IMR-90 (cell line): Measurements from ENCODE around the gene DHRS3. TPM values are rescaled to one million over a fixed set of nuclear protein-coding genes. Genes with fewer than 3 reads are reported as not detected.

Source experiments
- ATAC-seq: fragments of 200-7000 bp; cut with Tn5 transposase; 2 replicates; pipeline ENCODE4 v1.9.1; 2020; ENCODE audit warnings: low read depth, mild to moderate bottlenecking, moderate library complexity
- BruUV-seq: library from RNA; stranded (reverse); fragments of 400-500 nt; replicated peaks from 2 replicates; lab custom pipeline; 2021; lab: Mats Ljungman, UMichigan
- CTCF ChIA-PET: fragments of 300-600 bp; formaldehyde crosslinking; extraction: SDS; loops from one replicate; lab custom pipeline; 2021; ENCODE audit warnings: antibody characterized with exemption; lab: Yijun Ruan, JAX
- POLR2A ChIA-PET: fragments of 300-600 bp; sonication (Branson Sonifier 250); formaldehyde crosslinking; loops from one replicate; lab custom pipeline; 2022; ENCODE audit warnings: antibody characterized with exemption; ENCODE audit not compliant: unreplicated experiment; lab: Charles Lee
- DNase-seq: peaks from one replicate; pipeline ENCODE4 v3.0.0; 2013
- H2AFZ ChIP-seq: replicated peaks from 2 replicates; pipeline ENCODE3; 2013; ENCODE audit warnings: low read length, mild to moderate bottlenecking; ENCODE audit not compliant: poor library complexity
- H2AK5ac ChIP-seq: 2 replicates; pipeline ENCODE4 v1.6.1; 2013; ENCODE audit warnings: low read depth, low read length, inconsistent platforms
- H2AK9ac ChIP-seq: replicated peaks from 2 replicates; pipeline ENCODE3; 2013; ENCODE audit warnings: mild to moderate bottlenecking, low read depth, low read length, moderate library complexity; ENCODE audit not compliant: poor library complexity
- H2BK120ac ChIP-seq: 2 replicates; pipeline ENCODE4 v1.6.1; 2013; ENCODE audit warnings: low read depth, low read length, inconsistent platforms
- H2BK15ac ChIP-seq: 3 replicates; pipeline ENCODE4 v1.6.1; 2013; ENCODE audit warnings: low read depth, low read length, inconsistent platforms
- H2BK20ac ChIP-seq: 2 replicates; pipeline ENCODE4 v1.6.1; 2013; ENCODE audit warnings: low read depth, mild to moderate bottlenecking, inconsistent platforms, low read length, moderate library complexity
- H2BK5ac ChIP-seq: 2 replicates; pipeline ENCODE4 v1.6.1; 2013; ENCODE audit warnings: mild to moderate bottlenecking, low read depth, low read length, inconsistent platforms; ENCODE audit not compliant: poor library complexity, severe bottlenecking
- H3K14ac ChIP-seq: replicated peaks from 2 replicates; pipeline ENCODE4 v1.6.1; 2013; ENCODE audit warnings: low read depth, low read length, inconsistent platforms
- H3K18ac ChIP-seq: 2 replicates; pipeline ENCODE4 v1.6.1; 2013; ENCODE audit warnings: low read depth, low read length, control low read depth
- H3K23ac ChIP-seq: 2 replicates; pipeline ENCODE4 v1.6.1; 2013; ENCODE audit warnings: low read depth, low read length, inconsistent platforms
- H3K27ac ChIP-seq: 2 replicates; pipeline ENCODE4 v1.5.1; 2013; ENCODE audit warnings: mild to moderate bottlenecking, control low read depth, low read length; ENCODE audit not compliant: insufficient read depth
- H3K27me3 ChIP-seq: 2 replicates; pipeline ENCODE4 v1.6.1; 2013; ENCODE audit warnings: low read length; ENCODE audit not compliant: control insufficient read depth, insufficient read depth
- H3K36me3 ChIP-seq: 2 replicates; pipeline ENCODE4 v1.6.1; 2013; ENCODE audit warnings: low read length, mixed read lengths; ENCODE audit not compliant: control insufficient read depth, insufficient read depth
- H3K4ac ChIP-seq: 2 replicates; pipeline ENCODE4 v1.6.1; 2013; ENCODE audit warnings: low read depth, low read length, inconsistent platforms
- H3K4me1 ChIP-seq: 2 replicates; pipeline ENCODE4 v1.6.1; 2013; ENCODE audit warnings: low read length, mixed read lengths; ENCODE audit not compliant: control insufficient read depth, insufficient read depth
- H3K4me2 ChIP-seq: 2 replicates; pipeline ENCODE4 v1.6.1; 2013; ENCODE audit warnings: low read depth, mild to moderate bottlenecking, control low read depth, low read length, moderate library complexity
- H3K4me3 ChIP-seq: 2 replicates; pipeline ENCODE4 v1.5.1; 2013; ENCODE audit warnings: low read depth, mild to moderate bottlenecking, control low read depth, low read length, moderate library complexity; ENCODE audit not compliant: insufficient read depth
- H3K56ac ChIP-seq: 2 replicates; pipeline ENCODE4 v1.6.1; 2013; ENCODE audit warnings: low read length, inconsistent platforms; ENCODE audit not compliant: insufficient read depth; ENCODE audit errors: extremely low read depth
- H3K79me1 ChIP-seq, 2 experiments: 2 replicates each; pipeline ENCODE4 v1.6.1; 2013; ENCODE audit warnings: low read length in 2 of 2, inconsistent platforms in 1 of 2, low read depth in 1 of 2
- H3K9ac ChIP-seq: 2 replicates; pipeline ENCODE4 v1.6.1; 2013; ENCODE audit warnings: low read depth, low read length, control low read depth
- H3K9me1 ChIP-seq: 2 replicates; pipeline ENCODE4 v1.6.1; 2013; ENCODE audit warnings: low read length, inconsistent platforms; ENCODE audit not compliant: insufficient read depth
- H3K9me3 ChIP-seq: 2 replicates; pipeline ENCODE4 v1.6.1; 2013; ENCODE audit warnings: low read length; ENCODE audit not compliant: control insufficient read depth, insufficient read depth
- H4K20me1 ChIP-seq: 2 replicates; pipeline ENCODE4 v1.6.1; 2013; ENCODE audit warnings: low read length, inconsistent platforms; ENCODE audit not compliant: insufficient read depth
- H4K5ac ChIP-seq: 2 replicates; pipeline ENCODE4 v1.6.1; 2013; ENCODE audit warnings: mild to moderate bottlenecking, low read depth, low read length, control low read depth
- H4K8ac ChIP-seq, 2 experiments: 2 replicates each; pipeline ENCODE4 v1.6.1; 2013; ENCODE audit warnings: low read depth in 2 of 2, low read length in 2 of 2, control low read depth in 1 of 2, inconsistent platforms in 1 of 2
- H4K91ac ChIP-seq: 2 replicates; pipeline ENCODE4 v1.6.1; 2013; ENCODE audit warnings: low read depth, low read length, inconsistent platforms; ENCODE audit not compliant: insufficient read depth
- BHLHE40 ChIP-seq: fragments of 150-350 bp; IDR thresholded peaks from 2 replicates; pipeline ENCODE4 v1.6.1; 2016; ENCODE audit warnings: mild to moderate bottlenecking, low read depth, low read length
- CEBPB ChIP-seq: IDR thresholded peaks from 2 replicates; pipeline ENCODE4 v1.6.1; 2012; ENCODE audit warnings: low read depth, low read length, improper control_type of control experiment
- CHD1 ChIP-seq: IDR thresholded peaks from 2 replicates; pipeline ENCODE4 v1.6.1; 2012; ENCODE audit warnings: low read depth, low read length, improper control_type of control experiment
- ELK1 ChIP-seq: fragments of 150-350 bp; IDR thresholded peaks from 2 replicates; pipeline ENCODE4 v1.6.1; 2016; ENCODE audit warnings: low read depth, mild to moderate bottlenecking, low read length, moderate library complexity, borderline replicate concordance
- FOS ChIP-seq: fragments of 150-350 bp; IDR thresholded peaks from 2 replicates; pipeline ENCODE4 v1.6.1; 2016; ENCODE audit warnings: low read depth, low read length
- MAFK ChIP-seq: IDR thresholded peaks from 2 replicates; pipeline ENCODE4 v1.6.1; 2012; ENCODE audit warnings: low read depth, low read length, improper control_type of control experiment
- MAZ ChIP-seq: IDR thresholded peaks from 2 replicates; pipeline ENCODE4 v1.6.1; 2012; ENCODE audit warnings: low read depth, mild to moderate bottlenecking, low read length, improper control_type of control experiment, moderate library complexity, borderline replicate concordance
- MXI1 ChIP-seq: IDR thresholded peaks from 2 replicates; pipeline ENCODE4 v1.6.1; 2012; ENCODE audit warnings: low read depth, mild to moderate bottlenecking, low read length, moderate library complexity, borderline replicate concordance
- NFE2L2 ChIP-seq: fragments of 150-350 bp; IDR thresholded peaks from 2 replicates; pipeline ENCODE4 v1.6.1; 2016; ENCODE audit warnings: low read depth, mild to moderate bottlenecking, low read length
- POLR2A ChIP-seq: IDR thresholded peaks from 2 replicates; pipeline ENCODE4 v1.6.1; 2012; ENCODE audit warnings: mild to moderate bottlenecking, low read depth, low read length
- RAD21 ChIP-seq: IDR thresholded peaks from 2 replicates; pipeline ENCODE4 v1.6.1; 2012; ENCODE audit warnings: low read length, improper control_type of control experiment
- RCOR1 ChIP-seq: IDR thresholded peaks from 2 replicates; pipeline ENCODE4 v1.6.1; 2012; ENCODE audit warnings: mild to moderate bottlenecking, low read length, improper control_type of control experiment; ENCODE audit not compliant: insufficient replicate concordance
- RFX5 ChIP-seq: IDR thresholded peaks from 2 replicates; pipeline ENCODE4 v1.8.0; 2012; ENCODE audit warnings: low read depth, mild to moderate bottlenecking, low read length, moderate library complexity
- SMC3 ChIP-seq: fragments of 150-350 bp; IDR thresholded peaks from 2 replicates; pipeline ENCODE4 v1.6.1; 2016; ENCODE audit warnings: low read depth, mild to moderate bottlenecking, antibody characterized with exemption, low read length, moderate library complexity
- WGBS, 2 experiments: methylation state at CpG; one replicate each; pipeline versions ENCODE4 v1.1.5 to v1.1.7; 2013; ENCODE audit warnings: missing lambda C conversion rate in 2 of 2; ENCODE audit not compliant: insufficient read length in 1 of 2; ENCODE audit errors: extremely low coverage in 2 of 2; 5-methylcytosine and 5-hydroxymethylcytosine counted together
- dilution Hi-C: fragments of 300-500 bp; cut with HindIII; formaldehyde crosslinking; loops from one replicate; pipeline ENCODE4 v1.14.3; 2018; ENCODE audit warnings: low sequenced_read_pairs; ENCODE audit not compliant: unreplicated experiment
- in situ Hi-C: fragments of 300-500 bp; cut with MboI; formaldehyde crosslinking; loops from 3 replicates; pipeline ENCODE4 v1.14.3; 2019; ENCODE audit warnings: low sequenced_read_pairs, inconsistent platforms, mixed read lengths
- intact Hi-C: fragments of 100-400 bp; cut with micrococcal nuclease; formaldehyde crosslinking; loops from 2 replicates; pipeline ENCODE4 v1.10.0; 2022
- polyA plus RNA-seq, 3 experiments: library from polyadenylated mRNA; depleted of rRNA; stranded (reverse); fragments of >200 nt; gene quantifications; 2 replicates each; pipeline ENCODE4 v1.2.3, GENCODE V29; 2012; ENCODE audit warnings: low replicate concordance in 1 of 3
- total RNA-seq: library from RNA; depleted of rRNA; stranded (reverse); fragments of >200 nt; gene quantifications from 2 replicates; pipeline ENCODE4 v1.2.3, GENCODE V29; 2012
- TF ChIP-seq, protein P1 (sequence below): conservative IDR thresholded peaks from 2 replicates; pipeline ENCODE4 v1.5.1; 2012; ENCODE audit warnings: mild to moderate bottlenecking, low read depth, low read length, improper control_type of control experiment
- TF ChIP-seq, protein P2 (sequence below): fragments of 150-350 bp; IDR thresholded peaks from 2 replicates; pipeline ENCODE4 v1.6.1; 2017; ENCODE audit warnings: mild to moderate bottlenecking, antibody characterized with exemption, low read length, low read depth

DHRS3 gene
- total and polyA plus RNA-seq, 2 of the 4 experiments (the other 2 are of a cell fraction), result 11.2 to 14.5 TPM

- H3K36me3 ChIP-seq, result no peaks in the 10 kb centered on the region
- no peak overlapping the region for H4K8ac ChIP-seq
- CTCF ChIA-PET, result interaction anchor here (0.6 kb wide), 1 partner anchor 13 kb away, joined by 3 read pairs; no protein-coding TSS in a partner anchor
- H2BK5ac ChIP-seq, result no peak overlapping the region
- in situ Hi-C loops (no loop called here), intact Hi-C loops (no loop called here), dilution Hi-C loops (no loop called here)
- no peak overlapping the region for H3K56ac ChIP-seq
- no peak for DNase-seq
- H3K18ac ChIP-seq, result no peak overlapping the region
- no peaks in the 10 kb centered on the region for H3K4me1 ChIP-seq
- POLR2A ChIA-PET, result no interaction called here
- H3K4ac ChIP-seq, result no peak overlapping the region
- H3K27me3 ChIP-seq, result peaks cover 30% of the 10 kb centered on the region
- H2BK120ac ChIP-seq, result no peak overlapping the region
- H3K4me3 ChIP-seq, result no peak overlapping the region
- H3K9ac ChIP-seq, result no peak overlapping the region
- no peak overlapping the region for H2AFZ ChIP-seq
- no peaks in the 10 kb centered on the region for H3K79me1 ChIP-seq
- no peak overlapping the region for H3K4me2 ChIP-seq
- no TSS peak for BruUV-seq
- H3K27ac ChIP-seq, result no peak overlapping the region
- H3K23ac ChIP-seq, result no peak overlapping the region
- H2BK15ac ChIP-seq, result no peak overlapping the region
- no peak overlapping the region for H2BK20ac ChIP-seq
- H3K9me3 ChIP-seq, result peaks cover 12% of the 10 kb centered on the region
- no peak overlapping the region for H2AK9ac ChIP-seq
- 0 out of 2 replicates have a peak, but pooled peaks cover 2% of the 10 kb centered on the region for H3K9me1 ChIP-seq
- H2AK5ac ChIP-seq, result no peak overlapping the region
- no peak overlapping the region for H4K91ac ChIP-seq
- no CpG with 5 or more reads among the region's 2 CpGs for WGBS, 2 experiments
- H4K20me1 ChIP-seq, result no peaks in the 10 kb centered on the region
- no peak overlapping the region for H3K14ac ChIP-seq
- TF ChIP-seq CEBPB (no peak), SMC3 (no peak), BHLHE40 (no peak), FOS (no peak), MAZ (no peak), CHD1 (no peak), RAD21 (no peak), POLR2A (no peak), MAFK (no peak), ELK1 (no peak), MXI1 (no peak), NFE2L2 (no peak), RCOR1 (no peak), RFX5 (no peak)
- TF ChIP-seq, protein P1, sequence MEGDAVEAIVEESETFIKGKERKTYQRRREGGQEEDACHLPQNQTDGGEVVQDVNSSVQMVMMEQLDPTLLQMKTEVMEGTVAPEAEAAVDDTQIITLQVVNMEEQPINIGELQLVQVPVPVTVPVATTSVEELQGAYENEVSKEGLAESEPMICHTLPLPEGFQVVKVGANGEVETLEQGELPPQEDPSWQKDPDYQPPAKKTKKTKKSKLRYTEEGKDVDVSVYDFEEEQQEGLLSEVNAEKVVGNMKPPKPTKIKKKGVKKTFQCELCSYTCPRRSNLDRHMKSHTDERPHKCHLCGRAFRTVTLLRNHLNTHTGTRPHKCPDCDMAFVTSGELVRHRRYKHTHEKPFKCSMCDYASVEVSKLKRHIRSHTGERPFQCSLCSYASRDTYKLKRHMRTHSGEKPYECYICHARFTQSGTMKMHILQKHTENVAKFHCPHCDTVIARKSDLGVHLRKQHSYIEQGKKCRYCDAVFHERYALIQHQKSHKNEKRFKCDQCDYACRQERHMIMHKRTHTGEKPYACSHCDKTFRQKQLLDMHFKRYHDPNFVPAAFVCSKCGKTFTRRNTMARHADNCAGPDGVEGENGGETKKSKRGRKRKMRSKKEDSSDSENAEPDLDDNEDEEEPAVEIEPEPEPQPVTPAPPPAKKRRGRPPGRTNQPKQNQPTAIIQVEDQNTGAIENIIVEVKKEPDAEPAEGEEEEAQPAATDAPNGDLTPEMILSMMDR, result no peak
- TF ChIP-seq, protein P2, sequence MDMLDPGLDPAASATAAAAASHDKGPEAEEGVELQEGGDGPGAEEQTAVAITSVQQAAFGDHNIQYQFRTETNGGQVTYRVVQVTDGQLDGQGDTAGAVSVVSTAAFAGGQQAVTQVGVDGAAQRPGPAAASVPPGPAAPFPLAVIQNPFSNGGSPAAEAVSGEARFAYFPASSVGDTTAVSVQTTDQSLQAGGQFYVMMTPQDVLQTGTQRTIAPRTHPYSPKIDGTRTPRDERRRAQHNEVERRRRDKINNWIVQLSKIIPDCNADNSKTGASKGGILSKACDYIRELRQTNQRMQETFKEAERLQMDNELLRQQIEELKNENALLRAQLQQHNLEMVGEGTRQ, result no peak
- no peak for ATAC-seq
- H4K5ac ChIP-seq, result no peak overlapping the region
Observed at GRCh38 chr1:12644237-12644636, 26.2 kb upstream of the DHRS3 start.
